HCT116 (cell line): Measurements from ENCODE around the gene CNDP1. TPM values are rescaled to one million over a fixed set of nuclear protein-coding genes. Genes with fewer than 3 reads are reported as not detected.

ENCODE experiments used
- ATAC-seq: fragments of 200-7000 bp; cut with Tn5 transposase; 2 replicates; pipeline ENCODE4 v1.9.1; 2020; ENCODE audit warnings: mild to moderate bottlenecking, moderate library complexity
- BruUV-seq: library from RNA; stranded (reverse); fragments of 400-500 nt; replicated peaks from 2 replicates; lab custom pipeline; 2021; lab: Mats Ljungman, UMichigan
- CTCF ChIA-PET: fragments of 300-600 bp; sonication (Branson Sonifier 250); formaldehyde crosslinking; loops from one replicate; lab custom pipeline; 2021; ENCODE audit warnings: antibody characterized with exemption; lab: Charles Lee
- POLR2A ChIA-PET: fragments of 300-600, 350-600 bp; sonication (Branson Sonifier 250); formaldehyde crosslinking; loops from one replicate; lab custom pipeline; 2021; ENCODE audit warnings: antibody characterized with exemption; lab: Charles Lee
- RAD21 ChIA-PET, 2 experiments: fragments of 300-600 bp; sonication (Branson Sonifier 250); formaldehyde crosslinking; loops; one replicate each; lab custom pipeline; 2023; ENCODE audit warnings: low total read pairs in 2 of 2; ENCODE audit not compliant: uncharacterized antibody in 2 of 2, unreplicated experiment in 2 of 2, low non-redundant PET in 1 of 2; lab: Charles Lee
- DNase-seq: peaks from one replicate; pipeline ENCODE4 v3.0.0-alpha.2; 2010; ENCODE audit warnings: low read depth, low spot score
- H2AFZ ChIP-seq: fragments of 200-600 bp; shearing (Covaris generic), sonication (generic); 2 replicates; pipeline ENCODE4 v1.6.1; 2017; ENCODE audit warnings: low read depth, mixed run types, mixed read lengths, antibody characterized with exemption, low read length; ENCODE audit not compliant: poor library complexity, severe bottlenecking
- H3K27ac ChIP-seq: 2 replicates; pipeline ENCODE4 v1.5.1; 2012; ENCODE audit warnings: low read depth, low read length
- H3K27me3 ChIP-seq: fragments of 200-600 bp; sonication (generic); 2 replicates; pipeline ENCODE4 v1.6.1; 2016; ENCODE audit warnings: mixed run types, low read length, mixed read lengths; ENCODE audit not compliant: insufficient read depth
- H3K36me3 ChIP-seq, 2 experiments: fragments of 200-500 bp in 1 of 2; fragments of 200-600 bp in 1 of 2; sonication (Bioruptor generic) in 1 of 2; sonication (generic) in 1 of 2; 2 replicates each; pipeline versions ENCODE4 v1.5.1 to v1.6.1; 2014 to 2016; ENCODE audit warnings: low read length in 2 of 2, inconsistent platforms in 1 of 2, mixed read lengths in 1 of 2, mixed run types in 1 of 2; ENCODE audit not compliant: insufficient read depth in 2 of 2, control insufficient read depth in 1 of 2
- H3K4me1 ChIP-seq, 2 experiments: fragments of 200-600 bp in 1 of 2; sonication (generic) in 1 of 2; 2 replicates each; pipeline versions ENCODE4 v1.5.1 to v1.6.1; 2012 to 2017; ENCODE audit warnings: low read length in 2 of 2, inconsistent platforms in 1 of 2, mild to moderate bottlenecking in 1 of 2, mixed read lengths in 1 of 2, mixed run types in 1 of 2, moderate library complexity in 1 of 2; ENCODE audit not compliant: insufficient read depth in 2 of 2, control insufficient read depth in 1 of 2
- H3K4me2 ChIP-seq: fragments of 200-600 bp; sonication (generic); 2 replicates; pipeline ENCODE4 v1.6.1; 2017; ENCODE audit warnings: mixed run types, low read length, mixed read lengths
- H3K4me3 ChIP-seq, 2 experiments: fragments of 200-600 bp in 1 of 2; sonication (generic) in 1 of 2; replicated peaks in 1 of 2; 2 replicates each; pipeline ENCODE4 v1.5.1; 2011 to 2016; ENCODE audit warnings: low read length in 2 of 2, control low read depth in 1 of 2, low read depth in 1 of 2, mild to moderate bottlenecking in 1 of 2, mixed read lengths in 1 of 2, mixed run types in 1 of 2
- H3K79me2 ChIP-seq: fragments of 200-600 bp; sonication (generic); 2 replicates; pipeline ENCODE4 v1.6.1; 2017; ENCODE audit warnings: mild to moderate bottlenecking, mixed run types, low read length, moderate library complexity, mixed read lengths; ENCODE audit not compliant: insufficient read depth
- H3K9ac ChIP-seq: fragments of 200-600 bp; sonication (generic); 2 replicates; pipeline ENCODE4 v1.6.1; 2016; ENCODE audit warnings: low read length, mixed read lengths
- H3K9me2 ChIP-seq: fragments of 200-600 bp; sonication (generic), shearing (Covaris generic); 2 replicates; pipeline ENCODE4 v1.6.1; 2017; ENCODE audit warnings: mixed run types, mild to moderate bottlenecking, moderate library complexity; ENCODE audit not compliant: insufficient read depth
- H3K9me3 ChIP-seq, 2 experiments: fragments of 200-500 bp in 1 of 2; fragments of 200-600 bp in 1 of 2; sonication (Bioruptor generic) in 1 of 2; sonication (generic) in 1 of 2; 2 replicates each; pipeline ENCODE4 v1.6.1; 2014 to 2017; ENCODE audit warnings: low read length in 2 of 2, mixed read lengths in 2 of 2, inconsistent platforms in 1 of 2, low read depth in 1 of 2, mild to moderate bottlenecking in 1 of 2, mixed run types in 1 of 2, moderate library complexity in 1 of 2; ENCODE audit not compliant: control insufficient read depth in 1 of 2, insufficient read depth in 1 of 2
- H4K20me1 ChIP-seq: fragments of 200-600 bp; sonication (generic), shearing (Covaris generic); 2 replicates; pipeline ENCODE4 v1.6.1; 2017; ENCODE audit warnings: mixed run types, mild to moderate bottlenecking, moderate library complexity; ENCODE audit not compliant: insufficient read depth
- CBX3 ChIP-seq: IDR thresholded peaks from 2 replicates; pipeline ENCODE4 v1.6.1; 2012; ENCODE audit warnings: low read depth
- FOSL1 ChIP-seq: IDR thresholded peaks from 2 replicates; pipeline ENCODE4 v1.6.1; 2012; ENCODE audit warnings: low read depth
- JUND ChIP-seq: IDR thresholded peaks from 2 replicates; pipeline ENCODE4 v1.6.1; 2012
- POLR2AphosphoS5 ChIP-seq: IDR thresholded peaks from 2 replicates; pipeline ENCODE4 v1.6.1; 2011; ENCODE audit warnings: mild to moderate bottlenecking, low read depth, low read length, moderate library complexity
- YY1 ChIP-seq: IDR thresholded peaks from 2 replicates; pipeline ENCODE4 v1.6.1; 2011; ENCODE audit warnings: low read length, low read depth, moderate library complexity, mild to moderate bottlenecking; ENCODE audit not compliant: insufficient replicate concordance; ENCODE audit errors: extremely low read depth
- intact Hi-C: fragments of 100-400 bp; cut with micrococcal nuclease; formaldehyde crosslinking; loops from 2 replicates; pipeline ENCODE4 v1.10.0; 2022
- total RNA-seq: library from RNA; stranded (reverse); gene quantifications from one replicate; pipeline ENCODE4 v1.2.1, GENCODE V29; 2021; ENCODE audit not compliant: unreplicated experiment
- TF ChIP-seq, protein P1 (sequence below): IDR thresholded peaks from 2 replicates; pipeline ENCODE4 v1.6.1; 2012
- TF ChIP-seq, protein P2 (sequence below): IDR thresholded peaks from 2 replicates; pipeline ENCODE4 v1.6.1; 2012; ENCODE audit warnings: low read depth

The CNDP1 gene
- total RNA-seq, 1 experiment from 2014 or later, result not detected

DNA sequence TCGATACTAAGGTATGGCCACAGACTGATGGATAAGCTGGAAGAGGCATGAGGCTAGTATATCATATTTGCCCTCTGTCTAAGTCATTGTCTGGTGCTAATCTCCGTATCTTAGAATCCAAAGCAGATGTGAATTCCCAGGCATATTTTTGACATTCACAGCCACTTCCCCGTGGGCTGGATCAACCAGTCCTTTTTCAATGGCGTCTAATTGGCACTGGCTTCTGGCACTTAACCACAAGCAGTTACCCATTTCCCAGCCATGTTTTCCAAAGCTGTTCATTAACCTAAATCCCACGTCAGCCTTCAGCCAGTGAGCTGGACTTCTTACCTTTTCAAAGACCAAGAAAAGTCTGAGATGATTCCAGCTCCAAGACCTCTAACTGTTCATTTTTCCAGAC, 42.7 kb downstream of the CNDP1 start:
- Histone ChIP-seq H3K27me3 (peaks cover 50% of the 10 kb centered on the region), H3K27ac (no peak overlapping the region), H3K4me1 (no peaks in the 10 kb centered on the region), H3K4me2 (no peak overlapping the region)
- POLR2A ChIA-PET, result no interaction called here
- CTCF ChIA-PET, result no interaction called here
- ATAC-seq, result no peak
- no peak for TF ChIP-seq FOSL1
- TF ChIP-seq, protein P1, sequence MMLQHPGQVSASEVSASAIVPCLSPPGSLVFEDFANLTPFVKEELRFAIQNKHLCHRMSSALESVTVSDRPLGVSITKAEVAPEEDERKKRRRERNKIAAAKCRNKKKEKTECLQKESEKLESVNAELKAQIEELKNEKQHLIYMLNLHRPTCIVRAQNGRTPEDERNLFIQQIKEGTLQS, result no peak
- no peak for TF ChIP-seq YY1
- TF ChIP-seq, protein P2, sequence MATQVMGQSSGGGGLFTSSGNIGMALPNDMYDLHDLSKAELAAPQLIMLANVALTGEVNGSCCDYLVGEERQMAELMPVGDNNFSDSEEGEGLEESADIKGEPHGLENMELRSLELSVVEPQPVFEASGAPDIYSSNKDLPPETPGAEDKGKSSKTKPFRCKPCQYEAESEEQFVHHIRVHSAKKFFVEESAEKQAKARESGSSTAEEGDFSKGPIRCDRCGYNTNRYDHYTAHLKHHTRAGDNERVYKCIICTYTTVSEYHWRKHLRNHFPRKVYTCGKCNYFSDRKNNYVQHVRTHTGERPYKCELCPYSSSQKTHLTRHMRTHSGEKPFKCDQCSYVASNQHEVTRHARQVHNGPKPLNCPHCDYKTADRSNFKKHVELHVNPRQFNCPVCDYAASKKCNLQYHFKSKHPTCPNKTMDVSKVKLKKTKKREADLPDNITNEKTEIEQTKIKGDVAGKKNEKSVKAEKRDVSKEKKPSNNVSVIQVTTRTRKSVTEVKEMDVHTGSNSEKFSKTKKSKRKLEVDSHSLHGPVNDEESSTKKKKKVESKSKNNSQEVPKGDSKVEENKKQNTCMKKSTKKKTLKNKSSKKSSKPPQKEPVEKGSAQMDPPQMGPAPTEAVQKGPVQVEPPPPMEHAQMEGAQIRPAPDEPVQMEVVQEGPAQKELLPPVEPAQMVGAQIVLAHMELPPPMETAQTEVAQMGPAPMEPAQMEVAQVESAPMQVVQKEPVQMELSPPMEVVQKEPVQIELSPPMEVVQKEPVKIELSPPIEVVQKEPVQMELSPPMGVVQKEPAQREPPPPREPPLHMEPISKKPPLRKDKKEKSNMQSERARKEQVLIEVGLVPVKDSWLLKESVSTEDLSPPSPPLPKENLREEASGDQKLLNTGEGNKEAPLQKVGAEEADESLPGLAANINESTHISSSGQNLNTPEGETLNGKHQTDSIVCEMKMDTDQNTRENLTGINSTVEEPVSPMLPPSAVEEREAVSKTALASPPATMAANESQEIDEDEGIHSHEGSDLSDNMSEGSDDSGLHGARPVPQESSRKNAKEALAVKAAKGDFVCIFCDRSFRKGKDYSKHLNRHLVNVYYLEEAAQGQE, result no peak
- TF ChIP-seq POLR2AphosphoS5, result no peak
- TF ChIP-seq JUND, result no peak
- TF ChIP-seq CBX3, result no peak
- TF ChIP-seq, all 23 proteins: peak for 0
- no peak overlapping the region for H2AFZ ChIP-seq
- no peaks in the 10 kb centered on the region for H3K9me3 ChIP-seq
- H3K9ac ChIP-seq, result no peak overlapping the region
- H3K79me2 ChIP-seq, result no peaks in the 10 kb centered on the region
- no peaks in the 10 kb centered on the region for H4K20me1 ChIP-seq
- BruUV-seq, result no TSS peak
- no peaks in the 10 kb centered on the region for H3K36me3 ChIP-seq
- RAD21 ChIA-PET, result no interaction called here
- no peak overlapping the region for H3K4me3 ChIP-seq
- intact Hi-C loops, result no loop called here
- DNase-seq, result no peak
- no peaks in the 10 kb centered on the region for H3K9me2 ChIP-seq
